UCSD-AML1 (cell line): ENCODE results near the gene HIC1.
"Not testable (repeated sequence)": the region's sequence is repeated elsewhere in the genome, so short reads cannot be mapped to it uniquely, and the experiment has no call there.

Source experiments
- DNase-seq: peaks from one replicate; lab custom pipeline; 2025; ENCODE audit not compliant: unreplicated experiment; lab: John Stamatoyannopoulos, UW

Gene HIC1, protein sequence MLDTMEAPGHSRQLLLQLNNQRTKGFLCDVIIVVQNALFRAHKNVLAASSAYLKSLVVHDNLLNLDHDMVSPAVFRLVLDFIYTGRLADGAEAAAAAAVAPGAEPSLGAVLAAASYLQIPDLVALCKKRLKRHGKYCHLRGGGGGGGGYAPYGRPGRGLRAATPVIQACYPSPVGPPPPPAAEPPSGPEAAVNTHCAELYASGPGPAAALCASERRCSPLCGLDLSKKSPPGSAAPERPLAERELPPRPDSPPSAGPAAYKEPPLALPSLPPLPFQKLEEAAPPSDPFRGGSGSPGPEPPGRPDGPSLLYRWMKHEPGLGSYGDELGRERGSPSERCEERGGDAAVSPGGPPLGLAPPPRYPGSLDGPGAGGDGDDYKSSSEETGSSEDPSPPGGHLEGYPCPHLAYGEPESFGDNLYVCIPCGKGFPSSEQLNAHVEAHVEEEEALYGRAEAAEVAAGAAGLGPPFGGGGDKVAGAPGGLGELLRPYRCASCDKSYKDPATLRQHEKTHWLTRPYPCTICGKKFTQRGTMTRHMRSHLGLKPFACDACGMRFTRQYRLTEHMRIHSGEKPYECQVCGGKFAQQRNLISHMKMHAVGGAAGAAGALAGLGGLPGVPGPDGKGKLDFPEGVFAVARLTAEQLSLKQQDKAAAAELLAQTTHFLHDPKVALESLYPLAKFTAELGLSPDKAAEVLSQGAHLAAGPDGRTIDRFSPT

DNA sequence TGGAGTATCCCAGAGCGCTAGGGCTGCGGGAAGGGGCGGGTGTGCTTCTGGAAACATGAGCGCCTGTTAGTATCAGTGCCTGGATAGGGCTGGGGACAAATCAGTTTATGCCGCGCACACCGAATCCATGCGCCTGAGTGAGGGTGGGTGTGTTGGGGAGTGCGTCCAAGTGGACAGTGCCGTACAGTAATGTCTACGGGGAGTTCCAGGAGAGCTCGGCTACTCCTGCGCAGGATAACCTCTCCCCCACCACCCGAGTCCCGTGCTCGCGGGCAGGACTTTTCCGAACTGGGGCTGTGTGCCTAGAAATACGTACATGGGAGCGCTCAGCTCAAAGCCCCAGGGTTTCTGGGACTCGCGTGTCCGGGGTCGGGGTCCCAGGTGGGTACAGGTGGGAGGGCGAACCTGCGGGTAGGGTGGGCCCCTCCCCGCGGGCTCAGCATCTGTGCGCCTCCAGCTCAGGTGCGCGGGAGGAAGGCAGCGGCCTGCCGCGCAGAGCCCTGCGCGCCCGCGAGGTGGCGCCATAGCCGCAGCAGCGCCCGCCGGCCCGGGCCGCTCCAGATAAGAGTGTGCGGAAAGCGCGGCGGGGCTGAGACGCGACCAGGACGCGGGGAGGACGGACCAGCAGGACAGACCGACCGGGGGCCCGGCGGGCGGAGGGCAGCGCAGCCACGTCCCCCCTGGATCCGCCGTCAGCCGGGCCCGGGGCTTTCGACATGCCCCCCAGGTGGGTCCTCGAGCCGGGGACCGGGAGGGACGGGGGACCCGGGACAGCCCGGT, at the start of gene HIC1:
TSS of gene HIC1 (plus strand) at position 592 of the 780 bp plus-strand sequence. CDS start 1,588 bp downstream, outside the sequence.
- DNase-seq, result peak; percentile 76

DNA sequence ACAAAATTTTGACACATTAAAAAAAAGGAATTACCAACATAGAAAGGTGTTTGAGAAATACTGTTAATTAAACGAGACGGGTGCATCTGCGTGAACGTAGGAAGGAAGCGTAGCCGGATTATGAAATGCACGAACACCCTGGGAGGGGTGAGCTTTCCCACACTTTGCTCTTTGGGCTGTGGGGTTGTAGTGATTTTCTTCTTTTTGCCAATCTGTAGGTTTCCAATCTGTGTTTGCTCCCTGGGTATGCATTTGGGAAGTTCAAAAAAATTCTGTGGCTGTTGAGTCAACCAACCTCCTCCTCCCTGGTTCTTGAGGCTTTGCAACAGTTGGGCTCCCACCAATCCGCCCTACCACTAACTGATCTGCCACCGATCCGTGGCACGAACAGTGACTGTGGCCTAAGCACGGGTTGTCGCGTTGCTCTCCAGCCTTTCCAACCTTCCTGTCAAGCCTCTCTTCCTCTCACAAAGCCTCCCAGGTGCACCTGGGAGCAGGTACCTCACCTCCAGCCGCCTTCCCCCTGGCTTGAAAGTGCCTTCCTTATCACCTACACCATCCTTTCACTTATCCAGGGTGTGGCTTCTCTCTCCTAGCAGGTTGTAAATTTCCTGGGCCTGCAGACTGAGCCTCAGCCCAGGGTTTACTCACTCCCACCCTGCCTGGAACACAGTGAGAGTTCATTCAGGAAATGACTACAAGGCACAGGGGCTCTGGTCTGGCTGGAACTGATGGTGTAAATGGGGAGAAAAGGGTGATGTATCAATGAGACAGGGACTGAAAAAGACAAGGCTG, 46.4 kb upstream of the HIC1 start:
- DNase-seq, result no peak

DNA sequence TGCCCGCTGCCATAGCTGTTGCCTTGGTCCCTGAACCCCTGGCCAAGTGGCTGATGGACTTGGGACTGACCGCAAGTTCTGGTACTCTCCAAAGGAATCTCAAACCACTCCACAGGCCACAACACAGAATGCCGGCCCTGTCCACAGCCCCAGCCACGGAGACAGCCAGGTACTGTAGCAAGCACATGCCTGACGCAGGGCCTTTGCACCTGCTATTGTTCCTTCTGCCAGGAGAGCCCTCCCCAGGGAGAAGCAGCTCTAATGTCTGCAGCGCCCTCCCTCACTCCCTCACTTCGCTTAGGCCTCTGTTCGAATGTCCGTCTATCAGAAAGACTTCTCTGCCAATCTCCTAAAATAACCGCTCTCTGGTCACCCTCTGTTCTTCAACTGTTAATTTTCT, 45.2 kb upstream of the HIC1 start:
- no peak for DNase-seq

DNA sequence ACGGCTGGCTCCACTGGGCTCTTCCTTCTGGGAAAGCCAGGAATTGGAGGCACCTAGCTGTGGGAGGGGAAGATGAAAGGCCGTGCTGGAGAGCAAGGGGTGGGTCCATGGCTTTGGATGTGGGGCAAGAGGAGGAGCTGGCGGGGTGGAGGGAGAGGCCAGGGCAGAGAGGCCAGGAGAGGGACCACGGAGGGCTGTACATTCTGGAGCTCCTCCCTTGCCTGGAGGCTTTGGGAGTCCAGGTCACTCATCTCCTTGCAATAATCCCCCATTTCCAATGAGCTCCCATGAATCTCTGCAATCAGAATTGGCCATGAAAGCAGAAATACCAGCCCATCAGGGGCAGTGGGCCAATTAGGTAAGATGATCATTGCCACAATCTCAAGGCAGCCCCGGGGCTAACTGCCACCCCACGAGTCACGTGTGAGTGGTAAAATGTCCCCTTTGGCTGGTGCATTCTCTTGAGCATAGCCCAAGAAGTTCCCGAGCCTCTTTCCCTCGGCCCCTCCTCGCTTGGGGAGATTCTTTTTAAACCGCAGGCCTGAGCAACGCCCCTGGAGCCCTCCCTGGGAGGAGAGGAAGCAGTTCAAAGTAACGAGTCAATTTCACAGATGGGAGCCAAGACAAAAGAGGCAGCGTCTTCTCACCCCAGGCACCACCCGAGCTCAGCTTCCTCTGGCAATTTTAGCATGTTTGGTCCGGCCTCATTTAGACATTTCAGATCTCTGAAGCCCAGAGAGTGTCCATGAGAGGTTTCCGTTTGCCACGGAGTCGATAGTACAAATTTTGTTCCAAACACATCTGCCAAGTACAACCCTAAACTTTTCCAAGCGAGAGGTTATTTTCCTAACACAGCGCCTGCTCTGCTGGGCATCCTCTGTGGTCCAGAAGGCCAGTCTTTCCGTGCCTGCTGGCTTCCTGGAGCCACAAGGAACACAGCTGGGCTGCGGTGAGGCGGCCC, 43.2 kb upstream of the HIC1 start:
- peak; percentile 36 for DNase-seq

DNA sequence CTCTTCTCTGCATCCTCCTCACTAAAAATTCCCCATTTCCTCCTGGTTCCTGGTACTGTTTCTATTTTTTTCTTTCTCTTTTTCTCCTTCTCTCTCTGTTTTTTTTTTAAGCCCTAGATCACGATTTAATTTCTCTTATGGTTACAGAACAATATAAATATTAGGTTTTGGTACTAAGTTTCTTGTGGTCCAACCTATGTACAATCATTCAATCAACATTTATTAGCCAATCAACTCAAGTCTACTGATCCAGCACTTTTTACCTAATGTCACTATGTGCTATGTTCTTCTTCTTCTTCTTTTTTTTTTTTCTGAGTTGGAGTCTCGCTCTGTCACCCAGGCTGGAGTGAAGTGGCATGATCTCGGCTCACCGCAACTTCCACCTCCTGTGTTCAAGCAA, 42.4 kb upstream of the HIC1 start:
- no peak for DNase-seq

DNA sequence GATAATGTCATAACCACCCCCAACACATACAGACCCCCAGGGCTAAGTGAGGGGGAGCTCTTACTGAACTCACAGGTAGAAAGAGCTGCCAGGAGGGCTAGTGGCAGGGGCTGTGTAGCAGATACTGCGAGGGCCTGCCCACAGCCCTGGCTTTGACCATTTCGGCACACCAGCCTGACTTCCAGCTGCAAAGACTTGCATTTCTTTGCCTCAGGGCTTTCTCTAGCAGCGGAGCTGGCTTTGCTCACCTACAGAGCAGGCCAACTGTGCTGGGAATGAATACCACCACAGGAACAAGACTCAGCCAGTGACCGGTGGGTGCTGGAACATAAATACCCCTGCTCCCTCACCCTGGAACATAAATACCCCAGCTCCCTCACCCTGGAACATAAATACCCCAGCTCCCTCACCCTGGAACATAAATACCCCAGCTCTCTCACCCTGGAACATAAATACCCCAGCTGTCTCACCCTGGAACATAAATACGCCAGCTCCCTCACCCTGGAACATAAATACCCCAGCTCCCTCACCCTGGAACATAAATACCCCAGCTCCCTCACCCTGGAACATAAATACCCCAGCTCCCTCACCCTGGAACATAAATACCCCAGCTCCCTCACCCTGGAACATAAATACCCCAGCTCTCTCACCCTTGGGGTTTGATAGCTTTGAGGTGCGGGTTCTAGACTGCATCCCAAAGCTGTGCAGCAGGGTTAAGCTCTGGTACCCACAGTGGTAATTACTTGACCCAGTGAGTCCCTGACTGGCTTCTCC, 41.5 kb upstream of the HIC1 start:
- not testable (repeated sequence) for DNase-seq

DNA sequence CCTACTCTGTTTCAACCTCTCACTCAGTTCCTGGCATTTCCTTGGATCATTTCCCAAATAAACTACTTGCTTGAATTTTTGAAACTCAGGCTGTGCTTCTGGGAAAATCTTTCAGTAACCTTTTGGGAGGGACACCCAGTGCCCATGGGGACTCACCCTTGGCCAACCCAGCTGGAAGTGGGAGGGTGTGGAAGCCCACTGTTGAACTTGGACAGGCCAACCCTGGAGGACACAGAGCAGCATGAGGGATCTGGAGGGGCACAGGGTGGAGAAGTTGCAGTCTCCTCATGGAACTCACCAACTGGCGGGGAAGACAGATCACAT, 40.9 kb upstream of the HIC1 start:
- no peak for DNase-seq

DNA sequence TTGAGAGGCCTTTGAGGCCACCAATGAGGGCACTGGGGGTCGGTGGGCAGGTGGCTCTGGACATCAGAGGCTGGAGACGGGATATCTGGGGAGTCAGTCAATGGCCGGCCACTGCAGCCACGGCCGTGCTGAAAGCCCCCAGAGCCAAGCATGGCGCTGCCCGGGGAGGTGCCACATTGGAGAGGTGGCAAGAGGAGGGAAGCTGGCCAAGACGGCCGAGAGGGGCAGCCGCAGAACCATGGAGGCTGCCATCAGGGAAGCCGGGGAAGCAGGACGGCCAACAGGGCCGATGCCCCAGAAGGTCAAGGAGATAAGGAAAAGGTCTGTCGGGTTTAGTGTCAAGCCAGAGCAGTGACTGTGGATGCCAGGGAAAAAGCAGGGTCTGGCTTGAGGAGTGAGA, 39.6 kb upstream of the HIC1 start:
- DNase-seq, result no peak

DNA sequence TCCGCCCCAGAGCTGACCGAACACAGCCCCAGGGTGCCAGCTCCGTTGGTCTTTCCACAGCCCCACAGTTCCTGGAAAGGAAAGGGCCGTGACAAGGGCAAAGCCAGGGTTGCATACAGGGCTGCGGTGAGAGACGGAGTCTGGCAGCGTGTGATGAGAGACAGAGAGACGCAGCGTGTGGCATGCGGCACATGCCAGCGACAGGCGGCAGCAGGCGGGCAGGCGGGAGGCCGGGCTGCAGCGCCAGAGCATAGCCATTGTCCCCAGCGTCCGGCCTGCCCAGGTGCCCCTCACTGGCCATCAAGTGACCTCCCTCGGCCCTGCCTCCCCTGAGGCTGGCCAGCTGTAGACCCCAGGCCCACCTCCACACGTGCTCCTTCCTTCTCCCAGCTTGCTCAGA, 38.4 kb upstream of the HIC1 start:
- no peak for DNase-seq

DNA sequence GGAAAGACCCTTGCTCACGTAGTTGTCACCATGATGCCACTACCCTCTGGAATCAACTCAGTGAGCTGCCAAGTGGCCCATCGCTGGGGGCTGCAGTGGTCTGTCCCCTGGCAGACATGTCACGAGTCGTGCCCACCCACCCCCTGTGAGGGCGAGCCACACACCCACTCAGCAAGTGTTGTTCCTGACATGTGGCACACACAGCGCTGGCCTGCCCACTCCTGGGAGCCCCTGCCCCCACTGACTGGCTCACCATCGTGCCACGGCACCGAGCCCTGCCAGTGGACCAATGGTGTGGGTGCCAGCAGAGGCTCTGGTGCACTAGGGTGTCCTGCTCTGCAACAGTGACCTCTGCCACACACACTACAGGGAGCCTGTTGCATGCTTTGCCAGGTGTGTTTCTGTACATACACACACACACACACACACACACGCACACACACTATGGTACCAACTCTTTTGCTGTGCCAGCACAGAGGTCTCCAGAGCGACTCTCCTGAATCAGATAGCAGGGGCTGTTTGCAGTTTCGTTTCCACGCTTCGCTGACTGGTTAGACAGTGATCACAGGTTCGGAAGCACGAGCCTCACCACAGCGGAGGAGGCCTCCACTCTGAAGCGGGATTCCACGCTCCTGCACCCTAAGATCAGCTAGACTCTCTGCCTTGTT, 37.5 kb upstream of the HIC1 start:
- DNase-seq, result no peak

DNA sequence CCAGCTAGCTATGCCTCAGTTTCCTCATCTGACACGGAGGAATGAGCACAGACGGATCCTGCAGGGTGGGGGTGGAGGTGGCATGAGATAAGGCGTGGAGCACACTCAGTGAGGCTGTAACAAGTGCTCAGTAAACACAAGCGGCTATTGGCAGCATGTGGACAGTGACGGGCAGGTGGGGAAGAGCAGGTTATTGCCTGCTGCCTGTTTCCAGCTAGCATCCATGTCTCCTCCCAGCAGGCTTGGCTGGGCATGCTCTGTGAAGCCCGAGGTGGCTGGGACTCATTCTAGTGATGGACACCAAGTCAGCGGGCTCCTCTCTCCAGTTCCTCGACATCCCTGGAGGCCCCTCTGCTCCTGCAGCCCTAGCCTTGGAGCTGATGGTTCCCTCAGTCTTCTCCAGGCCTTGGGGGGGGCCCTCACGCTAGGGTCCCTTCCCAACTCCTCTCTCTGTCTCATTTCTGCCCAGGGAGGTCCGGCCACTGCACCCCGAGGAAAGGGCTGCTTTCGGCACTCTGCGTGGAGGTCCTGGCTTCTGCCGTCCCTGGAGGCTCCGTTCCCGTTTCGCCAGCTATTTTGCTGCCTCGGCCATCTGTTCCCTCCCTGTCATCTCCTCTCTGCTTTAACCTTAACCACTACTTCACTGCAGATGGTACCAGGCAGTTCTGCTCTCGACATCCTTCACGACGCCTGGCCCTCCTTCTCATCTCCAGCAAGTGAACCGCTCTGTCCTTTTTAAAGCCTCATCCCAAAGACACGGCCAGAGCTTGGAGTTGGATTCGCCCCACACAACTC, 36.0 kb upstream of the HIC1 start:
- DNase-seq, result no peak

DNA sequence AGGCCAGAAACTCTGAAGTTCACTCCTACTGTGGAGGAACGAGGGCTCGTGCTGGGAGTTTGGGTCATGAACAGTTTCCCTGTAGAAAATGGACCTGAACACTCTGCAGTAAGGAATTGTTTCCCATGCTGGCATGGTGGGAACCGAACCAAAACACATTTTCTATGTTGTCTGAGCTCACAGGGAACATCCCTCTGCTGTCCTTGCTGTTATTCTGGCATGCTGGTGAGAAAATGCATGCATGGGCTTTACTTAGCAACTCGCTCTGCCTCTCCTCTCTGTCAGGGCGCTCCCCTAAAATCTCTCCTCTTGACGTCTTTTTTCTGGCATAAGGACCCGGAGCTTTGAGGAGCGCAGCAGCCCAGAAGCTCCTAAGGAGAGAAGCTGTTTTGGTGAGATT, 35.2 kb upstream of the HIC1 start:
- no peak for DNase-seq

DNA sequence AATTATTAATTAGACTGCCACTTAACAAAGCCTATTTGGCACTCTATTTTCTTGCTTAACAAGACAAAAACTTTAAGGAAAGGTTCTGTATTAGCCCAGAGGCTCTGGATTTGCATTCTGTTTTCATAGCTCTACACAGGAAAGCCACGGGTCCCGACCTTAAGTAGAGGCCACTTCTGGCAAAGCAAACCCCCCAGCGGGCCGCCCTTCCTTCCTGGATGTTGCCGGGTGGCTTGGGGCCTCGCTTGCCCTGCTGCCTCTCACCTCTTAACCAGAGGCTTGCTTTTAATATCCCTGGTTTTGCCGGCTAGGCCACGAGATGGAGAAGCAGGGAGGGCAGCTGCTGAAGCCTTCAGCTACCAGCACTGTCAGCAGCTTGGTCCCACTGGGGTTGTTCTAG, 34.2 kb upstream of the HIC1 start:
- peak; percentile 63 for DNase-seq

DNA sequence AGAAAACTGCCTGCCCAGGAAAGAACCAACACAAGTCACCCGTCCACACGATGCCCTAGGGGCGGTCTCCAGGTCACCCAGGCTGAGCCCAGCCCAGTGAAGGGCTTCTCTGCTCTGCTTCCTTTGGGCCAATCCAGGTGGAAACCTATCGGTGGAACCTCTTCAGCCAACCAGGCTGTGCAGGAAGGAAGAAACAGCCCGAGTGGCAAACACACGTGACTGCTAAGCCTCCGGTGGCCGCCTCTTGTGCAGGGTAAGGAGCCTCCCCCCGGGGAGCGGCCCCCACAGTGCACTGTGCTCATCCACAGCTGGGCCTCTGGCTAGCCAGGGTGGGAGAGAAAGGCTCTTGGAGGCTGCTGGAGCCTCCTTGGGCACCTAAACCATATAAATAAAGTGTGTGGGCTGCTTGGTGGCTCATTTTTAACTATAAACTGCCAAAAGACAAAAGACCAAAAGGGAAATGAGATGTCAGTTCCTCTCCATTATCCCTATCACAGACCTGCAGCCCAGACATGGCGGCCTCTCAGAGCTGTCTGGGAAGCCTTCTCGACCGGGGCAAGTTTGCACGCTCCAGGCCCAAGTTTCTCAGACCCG, 32.2 kb upstream of the HIC1 start:
- DNase-seq, result peak; percentile 57

DNA sequence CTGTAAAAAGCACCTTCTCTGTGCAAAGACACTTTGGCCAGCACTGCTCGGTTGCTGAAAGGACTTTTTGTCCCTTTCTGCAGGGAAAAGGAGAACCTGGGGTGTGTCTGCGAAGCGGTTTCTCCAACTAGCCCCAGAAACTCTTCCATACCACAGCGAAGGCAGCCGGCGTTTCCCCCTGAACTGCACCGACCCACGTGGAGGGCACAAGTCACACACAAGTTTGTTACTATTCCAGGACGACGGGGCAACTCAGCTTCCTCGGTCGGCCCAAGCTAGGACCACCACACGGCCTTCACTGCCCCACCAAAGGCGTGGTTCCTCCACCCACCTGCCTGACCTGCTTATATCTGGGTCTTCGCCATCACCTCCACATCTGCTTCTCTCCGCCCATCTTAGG, 31.6 kb upstream of the HIC1 start:
- no peak for DNase-seq

DNA sequence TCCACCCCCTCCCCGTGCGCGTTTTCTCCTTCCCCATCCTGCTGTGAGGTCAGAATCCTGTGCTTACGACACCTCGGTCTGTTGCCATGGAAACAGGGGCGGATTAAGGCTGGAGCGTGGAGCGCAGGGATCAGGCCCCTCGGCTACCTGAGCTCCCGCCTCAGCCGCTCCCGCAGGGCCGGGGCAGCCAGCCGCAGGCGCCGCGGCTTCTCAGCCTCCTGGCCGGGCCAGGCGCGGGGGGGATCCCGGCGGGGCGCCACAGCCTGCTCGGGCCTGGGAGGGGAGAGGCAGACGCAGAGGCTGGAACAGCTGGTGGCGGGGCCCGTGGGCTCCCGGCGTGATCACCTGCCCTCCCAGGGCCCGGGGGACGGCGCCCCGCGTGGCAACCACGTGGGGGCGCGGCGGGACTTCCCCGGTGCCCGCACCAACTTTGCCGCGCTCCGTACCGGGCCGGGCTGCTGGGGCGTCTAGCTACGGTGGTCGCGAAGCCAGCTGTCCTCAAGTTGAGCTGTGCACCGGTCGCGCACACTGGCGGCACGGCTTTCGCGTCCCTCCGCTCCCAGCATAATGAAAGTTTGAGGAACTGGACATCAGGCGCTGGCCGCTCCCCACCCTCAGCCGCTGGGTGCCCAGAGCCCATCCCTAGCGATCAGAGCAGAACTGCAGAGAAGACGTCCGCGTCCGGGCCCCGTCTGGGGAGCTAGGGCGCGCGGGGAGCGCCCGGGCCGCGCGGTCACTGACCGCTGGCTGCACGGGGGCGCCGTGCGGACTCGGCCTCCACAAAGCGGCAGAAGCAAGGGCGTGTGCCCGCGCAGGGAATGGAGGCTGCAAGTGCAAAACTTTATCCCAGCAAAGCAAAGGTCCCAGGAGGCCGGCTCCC, 31.0 kb upstream of the HIC1 start:
- peak; percentile 26 for DNase-seq
